CD4-positive, alpha-beta T cell (primary cell): ENCODE data around the gene MAST3. TPM values are rescaled to one million over a fixed set of nuclear protein-coding genes. Genes with fewer than 3 reads are reported as not detected.

Source experiments
- ATAC-seq: fragments of 200-7000 bp; cut with Tn5 transposase; one replicate; pipeline ENCODE4 v1.10.0; 2022; ENCODE audit warnings: mild to moderate bottlenecking; ENCODE audit not compliant: poor library complexity
- CTCF ChIA-PET: fragments of 350-600 bp; sonication (Branson Sonifier 250); formaldehyde crosslinking; loops from one replicate; lab custom pipeline; 2021; ENCODE audit warnings: antibody characterized with exemption, inconsistent platforms; lab: Charles Lee
- POLR2A ChIA-PET: fragments of 350-600 bp; sonication (Branson Sonifier 250); formaldehyde crosslinking; loops from one replicate; lab custom pipeline; 2021; ENCODE audit warnings: antibody characterized with exemption, inconsistent platforms; lab: Charles Lee
- DNase-seq, 14 experiments: peaks; one replicate each; pipeline ENCODE4 v3.0.0-alpha.2; 2013 to 2020; ENCODE audit warnings: mixed read lengths in 2 of 14
- H3K27ac ChIP-seq, 2 donors: one replicate each; pipeline versions ENCODE4 v1.5.1 to v1.7.0; 2013; ENCODE audit warnings: low read length in 2 of 2, low read depth in 1 of 2, mild to moderate bottlenecking in 1 of 2
- H3K27me3 ChIP-seq, 2 experiments: 1 replicate in 1 of 2; 2 replicates in 1 of 2; pipeline versions ENCODE4 v1.6.1 to v1.7.0; 2013; ENCODE audit warnings: low read length in 2 of 2, control low read depth in 1 of 2, mild to moderate bottlenecking in 1 of 2, moderate library complexity in 1 of 2; ENCODE audit not compliant: insufficient read depth in 2 of 2, control insufficient read depth in 1 of 2
- H3K36me3 ChIP-seq: one replicate; pipeline ENCODE4 v1.6.1; 2013; ENCODE audit warnings: low read length, control low read depth; ENCODE audit not compliant: insufficient read depth
- H3K4me1 ChIP-seq: one replicate; pipeline ENCODE4 v1.6.1; 2013; ENCODE audit warnings: low read length, control low read depth; ENCODE audit not compliant: insufficient read depth
- H3K4me3 ChIP-seq: one replicate; pipeline ENCODE4 v1.5.1; 2013; ENCODE audit warnings: mild to moderate bottlenecking, low read length, moderate library complexity
- H3K9me3 ChIP-seq, 2 experiments: 1 replicate in 1 of 2; 2 replicates in 1 of 2; pipeline versions ENCODE4 v1.6.1 to v1.7.0; 2013; ENCODE audit warnings: low read length in 2 of 2, mild to moderate bottlenecking in 2 of 2, control low read depth in 1 of 2, moderate library complexity in 1 of 2; ENCODE audit not compliant: control insufficient read depth in 1 of 2, insufficient read depth in 1 of 2
- H3K27ac Mint-ChIP-seq: one replicate; pipeline ENCODE4 v1.8.0; 2020; ENCODE audit warnings: mixed read lengths
- H3K27me3 Mint-ChIP-seq: one replicate; pipeline ENCODE4 v1.8.0; 2021; ENCODE audit warnings: mixed read lengths
- H3K36me3 Mint-ChIP-seq: one replicate; pipeline ENCODE4 v1.8.0; 2021; ENCODE audit warnings: low read depth, mixed read lengths
- H3K4me1 Mint-ChIP-seq: one replicate; pipeline ENCODE4 v1.8.0; 2021; ENCODE audit warnings: low read depth, mixed read lengths
- H3K4me3 Mint-ChIP-seq: one replicate; pipeline ENCODE4 v1.8.0; 2020; ENCODE audit warnings: mild to moderate bottlenecking, mixed read lengths
- H3K9me3 Mint-ChIP-seq: one replicate; pipeline ENCODE4 v1.8.0; 2020; ENCODE audit warnings: mixed read lengths
- intact Hi-C, 2 experiments: fragments of 100-400 bp; cut with DNase I in 1 of 2; cut with micrococcal nuclease in 1 of 2; formaldehyde crosslinking; loops; one replicate each; pipeline versions ENCODE4 v1.15.1 to v1.9.0; 2023 to 2025; cut with DNase I, micrococcal nuclease
- total RNA-seq, 174 experiments: library from RNA in 2 of 174; stranded (reverse) in 2 of 174; gene quantifications; one replicate each; pipeline ENCODE4 v1.2.3 and lab custom pipeline; 2021 to 2026
- TF ChIP-seq, protein P1 (sequence below): fragments of 200-600 bp; IDR thresholded peaks from one replicate; pipeline ENCODE4 v1.8.0; 2022; ENCODE audit warnings: antibody characterized with exemption, mild to moderate bottlenecking

Gene MAST3
- total RNA-seq, 2 experiments from 2014 or later, result 16.1 to 16.4 TPM

GRCh38 chr19:18185538-18185937, 88.0 kb downstream of the MAST3 start:
- no peaks in the 10 kb centered on the region for H3K4me1 ChIP-seq
- TF ChIP-seq, protein P1, sequence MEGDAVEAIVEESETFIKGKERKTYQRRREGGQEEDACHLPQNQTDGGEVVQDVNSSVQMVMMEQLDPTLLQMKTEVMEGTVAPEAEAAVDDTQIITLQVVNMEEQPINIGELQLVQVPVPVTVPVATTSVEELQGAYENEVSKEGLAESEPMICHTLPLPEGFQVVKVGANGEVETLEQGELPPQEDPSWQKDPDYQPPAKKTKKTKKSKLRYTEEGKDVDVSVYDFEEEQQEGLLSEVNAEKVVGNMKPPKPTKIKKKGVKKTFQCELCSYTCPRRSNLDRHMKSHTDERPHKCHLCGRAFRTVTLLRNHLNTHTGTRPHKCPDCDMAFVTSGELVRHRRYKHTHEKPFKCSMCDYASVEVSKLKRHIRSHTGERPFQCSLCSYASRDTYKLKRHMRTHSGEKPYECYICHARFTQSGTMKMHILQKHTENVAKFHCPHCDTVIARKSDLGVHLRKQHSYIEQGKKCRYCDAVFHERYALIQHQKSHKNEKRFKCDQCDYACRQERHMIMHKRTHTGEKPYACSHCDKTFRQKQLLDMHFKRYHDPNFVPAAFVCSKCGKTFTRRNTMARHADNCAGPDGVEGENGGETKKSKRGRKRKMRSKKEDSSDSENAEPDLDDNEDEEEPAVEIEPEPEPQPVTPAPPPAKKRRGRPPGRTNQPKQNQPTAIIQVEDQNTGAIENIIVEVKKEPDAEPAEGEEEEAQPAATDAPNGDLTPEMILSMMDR, result no peak
- H3K4me3 Mint-ChIP-seq, result no peak overlapping the region
- H3K27me3 ChIP-seq, result no peaks in the 10 kb centered on the region
- intact Hi-C loops, result no loop called here
- no peaks in the 10 kb centered on the region for H3K36me3 ChIP-seq
- ATAC-seq (no peak), DNase-seq (no peak)
- ChIA-PET POLR2A (no interaction called here), CTCF (no interaction called here)
- no peak overlapping the region for H3K27ac Mint-ChIP-seq
- H3K36me3 Mint-ChIP-seq, result no peaks in the 10 kb centered on the region
- no peaks in the 10 kb centered on the region for H3K9me3 Mint-ChIP-seq
- no peak overlapping the region for H3K27ac ChIP-seq
- H3K9me3 ChIP-seq, result no peaks in the 10 kb centered on the region
- peaks cover 4% of the 10 kb centered on the region for H3K27me3 Mint-ChIP-seq
- H3K4me1 Mint-ChIP-seq, result no peaks in the 10 kb centered on the region
- no peak overlapping the region for H3K4me3 ChIP-seq

GRCh38 chr19:18190278-18190677, 92.7 kb downstream of the MAST3 start:
- Mint-ChIP-seq H3K27ac (no peak overlapping the region), H3K9me3 (no peaks in the 10 kb centered on the region), H3K27me3 (peaks cover 4% of the 10 kb centered on the region), H3K4me1 (peaks cover 29% of the 10 kb centered on the region), H3K36me3 (peaks cover 6% of the 10 kb centered on the region), H3K4me3 (peak overlapping the region; percentile 20)
- ChIA-PET CTCF (interaction anchor here (4.6 kb wide), 1 partner anchor 63 kb away, joined by 51 read pairs; a partner anchor contains a TSS), POLR2A (no interaction called here)
- H3K27ac ChIP-seq, result no peak overlapping the region
- no peaks in the 10 kb centered on the region for H3K9me3 ChIP-seq
- peaks cover 30% of the 10 kb centered on the region for H3K4me1 ChIP-seq
- H3K27me3 ChIP-seq, result no peaks in the 10 kb centered on the region
- ATAC-seq (no peak), DNase-seq (no peak)
- H3K4me3 ChIP-seq, result no peak overlapping the region
- H3K36me3 ChIP-seq, result no peaks in the 10 kb centered on the region
- intact Hi-C loops, result loop anchor here (5.0 kb wide), 3 partner anchors 38 to 137 kb away; partner anchors contain the start of gene PIK3R2 (in 1 of the 2)
- TF ChIP-seq, protein P1, result no peak

- Histone ChIP-seq H3K27ac (peak overlapping the region; percentile 73 to 82), H3K9me3 (no peaks in the 10 kb centered on the region), H3K4me1 (peaks cover 30% of the 10 kb centered on the region), H3K4me3 (peak overlapping the region; percentile 92), H3K36me3 (peaks cover 10% of the 10 kb centered on the region), H3K27me3 (no peaks in the 10 kb centered on the region)
- ATAC-seq (no peak), DNase-seq (no peak)
- H3K4me1 Mint-ChIP-seq, result peaks cover 29% of the 10 kb centered on the region
- ChIA-PET POLR2A (interaction anchor here (0.7 to 4.3 kb wide), 17 partner anchors 13 to 227 kb away, joined by 3 to 73 read pairs (median 6); partner anchors contain the start of genes IFI30, JUND, LSM4 and RAB3A), CTCF (interaction anchor here (0.5 to 4.6 kb wide), 9 partner anchors 13 to 227 kb away, joined by 3 to 51 read pairs (median 4); partner anchors contain the start of genes JUND, PIK3R2 and RAB3A)
- peak overlapping the region; percentile 90 for H3K4me3 Mint-ChIP-seq
- peaks cover 12% of the 10 kb centered on the region for H3K36me3 Mint-ChIP-seq
- TF ChIP-seq, protein P1, result no peak
- peak overlapping the region; percentile 81 for H3K27ac Mint-ChIP-seq
- intact Hi-C loops, result loop anchor here (1.0 to 5.0 kb wide), 6 partner anchors 13 to 136 kb away; partner anchors contain the start of genes PIK3R2 (in 1 of the 2) and RAB3A (in 1 of the 2)
- no peaks in the 10 kb centered on the region for H3K27me3 Mint-ChIP-seq
- H3K9me3 Mint-ChIP-seq, result no peaks in the 10 kb centered on the region
These were observed 94.1 kb downstream of the MAST3 start for GRCh38 chr19:18191640-18192062.
